RPMI8226 (cell line): Measurements from ENCODE around the gene ETS1.
"Not testable (repeated sequence)": the region's sequence is repeated elsewhere in the genome, so short reads cannot be mapped to it uniquely, and the experiment has no call there.

Experiments used
- DNase-seq: peaks from one replicate; pipeline ENCODE4 v3.0.0-alpha.2; 2015

The ETS1 gene

GRCh38 chr11:128457874-128458273, 129.5 kb downstream of the ETS1 start:
- no peak for DNase-seq

GRCh38 chr11:128456566-128457268, 130.6 kb downstream of the ETS1 start:
- DNase-seq, result no peak

GRCh38 chr11:128455766-128456165, 131.6 kb downstream of the ETS1 start:
- no peak for DNase-seq

- no peak for DNase-seq
These were observed 133.7 kb downstream of the ETS1 start for GRCh38 chr11:128453444-128454336.

- DNase-seq, result no peak
These were observed 135.5 kb downstream of the ETS1 start for GRCh38 chr11:128451652-128452470.

GRCh38 chr11:128450882-128451651, 136.3 kb downstream of the ETS1 start:
- DNase-seq, result no peak

- DNase-seq, result not testable (repeated sequence)
These were observed 136.9 kb downstream of the ETS1 start for GRCh38 chr11:128450425-128450824.

- no peak for DNase-seq
These were observed 138.2 kb downstream of the ETS1 start for GRCh38 chr11:128448981-128449713.

- no peak for DNase-seq
These were observed 139.0 kb downstream of the ETS1 start for GRCh38 chr11:128448200-128448886.

- DNase-seq, result no peak
These were observed 140.1 kb downstream of the ETS1 start for GRCh38 chr11:128447233-128447632.

- not testable (repeated sequence) for DNase-seq
These were observed 141.4 kb downstream of the ETS1 start for GRCh38 chr11:128445921-128446320.

GRCh38 chr11:128437136-128437535, 150.2 kb downstream of the ETS1 start:
- no peak for DNase-seq

GRCh38 chr11:128434818-128435217, 152.5 kb downstream of the ETS1 start:
- DNase-seq, result no peak

GRCh38 chr11:128434411-128434810, 152.9 kb downstream of the ETS1 start:
- no peak for DNase-seq

GRCh38 chr11:128432926-128433325, 154.4 kb downstream of the ETS1 start:
- no peak for DNase-seq

- DNase-seq, result no peak
These were observed 155.4 kb downstream of the ETS1 start for GRCh38 chr11:128431931-128432330.

GRCh38 chr11:128428935-128429334, 158.4 kb downstream of the ETS1 start:
- DNase-seq, result no peak

- DNase-seq, result no peak
These were observed 162.5 kb downstream of the ETS1 start for GRCh38 chr11:128424851-128425285.

- no peak for DNase-seq
These were observed 163.1 kb downstream of the ETS1 start for GRCh38 chr11:128424271-128424711.

- DNase-seq, result peak; percentile 49
These were observed 164.6 kb downstream of the ETS1 start for GRCh38 chr11:128422576-128423370.
